GM12865 (cell line): ENCODE data around the gene KDM2B.
A peak's percentile ranks its signal among the peaks of the same experiment; 100 is the strongest.

Source experiments
- DNase-seq: peaks from one replicate; pipeline ENCODE4 v3.0.0; 2010; ENCODE audit warnings: low read depth
- H3K4me3 ChIP-seq: 2 replicates; pipeline ENCODE4 v1.5.1; 2011; ENCODE audit warnings: mild to moderate bottlenecking, low read depth, low read length, control low read depth
- CTCF ChIP-seq: IDR thresholded peaks from 2 replicates; pipeline ENCODE4 v1.5.1; 2011; ENCODE audit warnings: low read length, control low read depth, low read depth, inconsistent platforms; ENCODE audit not compliant: insufficient read depth; ENCODE audit errors: missing control alignments

Gene KDM2B

GRCh38 chr12:121470751-121471150 is 110.1 kb downstream of the KDM2B start:
- H3K4me3 ChIP-seq: no peak overlapping the region
- TF ChIP-seq CTCF: no peak
- no peak for DNase-seq

GRCh38 chr12:121468499-121468801 is 112.4 kb downstream of the KDM2B start:
- no peak for TF ChIP-seq CTCF
- no peak overlapping the region for H3K4me3 ChIP-seq
- DNase-seq: no peak

- TF ChIP-seq CTCF: no peak
- no peak for DNase-seq
- peak overlapping the region; percentile 64 for H3K4me3 ChIP-seq
These were observed 113.0 kb downstream of the KDM2B start for GRCh38 chr12:121467638-121468498.

- no peak for TF ChIP-seq CTCF
- DNase-seq: peak; percentile 95
- H3K4me3 ChIP-seq: peak overlapping the region; percentile 64
These were observed 113.8 kb downstream of the KDM2B start for GRCh38 chr12:121466794-121467637.

GRCh38 chr12:121465921-121466793 is 114.7 kb downstream of the KDM2B start:
- no peak for TF ChIP-seq CTCF
- peak overlapping the region; percentile 78 for H3K4me3 ChIP-seq
- DNase-seq: peak; percentile 50

GRCh38 chr12:121464331-121464730 is 116.5 kb downstream of the KDM2B start:
- no peak overlapping the region for H3K4me3 ChIP-seq
- no peak for TF ChIP-seq CTCF
- DNase-seq: no peak
